HTR-8/SVneo (cell line): Measurements from ENCODE around the gene ZWILCH.
"Not testable (repeated sequence)": the region's sequence is repeated elsewhere in the genome, so short reads cannot be mapped to it uniquely, and the experiment has no call there.

Experiments used
- DNase-seq: peaks from one replicate; pipeline ENCODE4 v3.0.0; 2011; ENCODE audit warnings: low spot score, mixed read lengths; ENCODE audit not compliant: insufficient read length
- FAIRE-seq: peaks from 2 replicates; lab custom pipeline; 2011; peaks lifted over from hg19 to GRCh38; lab: Jason Lieb, UNC

Gene ZWILCH

GRCh38 chr15:66573719-66574595 lies 68.8 kb downstream of the ZWILCH start:
- DNase-seq, result no peak
- no peak for FAIRE-seq

- no peak for DNase-seq
- FAIRE-seq, result no peak
Observed at GRCh38 chr15:66574596-66574950, 69.4 kb downstream of the ZWILCH start.

GRCh38 chr15:66578286-66578875 lies 73.3 kb downstream of the ZWILCH start:
- DNase-seq, result peak; percentile 38

GRCh38 chr15:66580643-66581042 lies 75.5 kb downstream of the ZWILCH start:
- DNase-seq, result no peak
- no peak for FAIRE-seq

More at GRCh38 chr15:66578286-66578875, 73.3 kb downstream of the ZWILCH start:
- FAIRE-seq, result no peak

GRCh38 chr15:66581972-66582537 lies 76.9 kb downstream of the ZWILCH start:
- DNase-seq, result no peak
- no peak for FAIRE-seq

- DNase-seq (no peak), FAIRE-seq (no peak)
Observed at GRCh38 chr15:66586155-66586976, 81.2 kb downstream of the ZWILCH start.

GRCh38 chr15:66587020-66587419 lies 81.9 kb downstream of the ZWILCH start:
- no peak for FAIRE-seq

GRCh38 chr15:66587749-66588148 lies 82.6 kb downstream of the ZWILCH start:
- DNase-seq (no peak), FAIRE-seq (no peak)

More at GRCh38 chr15:66587020-66587419, 81.9 kb downstream of the ZWILCH start:
- DNase-seq, result no peak

GRCh38 chr15:66588537-66588936 lies 83.4 kb downstream of the ZWILCH start:
- DNase-seq (no peak), FAIRE-seq (no peak)

- FAIRE-seq (no peak), DNase-seq (no peak)
Observed at GRCh38 chr15:66588971-66589370, 83.8 kb downstream of the ZWILCH start.

- not testable (repeated sequence) for FAIRE-seq
Observed at GRCh38 chr15:66589429-66589828, 84.3 kb downstream of the ZWILCH start.

GRCh38 chr15:66590435-66590834 lies 85.3 kb downstream of the ZWILCH start:
- DNase-seq, result no peak
- FAIRE-seq, result no peak

More at GRCh38 chr15:66589429-66589828, 84.3 kb downstream of the ZWILCH start:
- not testable (repeated sequence) for DNase-seq

GRCh38 chr15:66591322-66591862 lies 86.3 kb downstream of the ZWILCH start:
- no peak for FAIRE-seq
- DNase-seq, result no peak

GRCh38 chr15:66592505-66593218 lies 87.5 kb downstream of the ZWILCH start:
- DNase-seq (no peak), FAIRE-seq (no peak)

- FAIRE-seq (no peak), DNase-seq (no peak)
Observed at GRCh38 chr15:66593219-66593780, 88.2 kb downstream of the ZWILCH start.

GRCh38 chr15:66594344-66594743 lies 89.2 kb downstream of the ZWILCH start:
- peak; percentile 9 for FAIRE-seq
- DNase-seq, result no peak

GRCh38 chr15:66594836-66595235 lies 89.7 kb downstream of the ZWILCH start:
- DNase-seq, result no peak
- no peak for FAIRE-seq

- DNase-seq, result no peak
- no peak for FAIRE-seq
Observed at GRCh38 chr15:66595332-66595731, 90.2 kb downstream of the ZWILCH start.

GRCh38 chr15:66595931-66596545 lies 90.9 kb downstream of the ZWILCH start:
- DNase-seq (no peak), FAIRE-seq (no peak)
